Dedifferentiated amniotic fluid mesenchymal stem cell (primary cell): ENCODE measurements around the gene PHACTR2.
"Not testable (repeated sequence)": the region's sequence is repeated elsewhere in the genome, so short reads cannot be mapped to it uniquely, and the experiment has no call there.

Experiments
- DNase-seq: peaks from one replicate; pipeline ENCODE4 v3.0.0-alpha.2; 2016; ENCODE audit errors: extremely low spot score

The PHACTR2 gene

GRCh38 chr6:143807103-143807772 is 129.5 kb downstream of the PHACTR2 start:
- DNase-seq = no peak

- no peak for DNase-seq
Measured at GRCh38 chr6:143810745-143811144, 133.0 kb downstream of the PHACTR2 start.

GRCh38 chr6:143811501-143812157 is 133.9 kb downstream of the PHACTR2 start:
- DNase-seq = no peak

DNA sequence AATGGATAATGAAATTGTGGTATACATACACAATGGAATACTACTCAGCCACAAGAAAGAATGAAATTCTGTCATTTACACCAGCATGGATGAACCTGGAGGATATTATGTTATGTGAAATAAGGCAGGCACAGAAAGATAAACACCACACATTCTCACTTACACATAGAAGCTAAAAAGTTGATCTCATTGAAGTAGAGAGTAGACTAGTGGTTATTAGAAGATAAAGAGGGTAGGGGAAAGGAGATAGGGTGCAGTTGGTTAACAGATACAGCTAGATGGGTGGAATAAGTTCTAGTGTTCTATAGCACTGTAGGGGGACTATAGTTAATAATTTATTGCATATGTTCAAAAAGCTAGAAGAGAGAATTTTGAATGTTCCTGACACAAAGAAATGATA is 139.9 kb downstream of the PHACTR2 start:
- DNase-seq = no peak

GRCh38 chr6:143821359-143821758 is 143.6 kb downstream of the PHACTR2 start:
- no peak for DNase-seq

DNA sequence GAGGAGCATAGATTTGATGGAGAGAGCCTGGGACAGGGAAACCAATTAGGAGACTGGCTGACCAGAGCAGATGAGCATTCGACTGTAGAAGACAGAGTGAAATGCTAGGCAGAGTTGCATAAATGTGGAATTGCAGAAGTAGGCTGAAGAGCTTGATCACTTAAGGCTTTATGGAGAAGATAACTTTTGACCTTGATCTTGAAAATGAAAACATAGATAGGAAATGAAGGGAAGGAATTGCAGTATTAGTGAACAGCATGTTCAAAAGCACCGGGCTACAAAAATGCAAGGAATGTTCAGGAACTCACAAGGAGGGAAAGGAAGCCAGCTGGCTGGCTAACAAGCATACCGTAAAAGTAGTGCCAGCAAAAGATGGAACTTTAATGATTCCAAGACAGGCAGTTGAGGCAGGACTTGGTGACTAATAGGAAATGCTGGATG is 144.8 kb downstream of the PHACTR2 start:
- DNase-seq = no peak

DNA sequence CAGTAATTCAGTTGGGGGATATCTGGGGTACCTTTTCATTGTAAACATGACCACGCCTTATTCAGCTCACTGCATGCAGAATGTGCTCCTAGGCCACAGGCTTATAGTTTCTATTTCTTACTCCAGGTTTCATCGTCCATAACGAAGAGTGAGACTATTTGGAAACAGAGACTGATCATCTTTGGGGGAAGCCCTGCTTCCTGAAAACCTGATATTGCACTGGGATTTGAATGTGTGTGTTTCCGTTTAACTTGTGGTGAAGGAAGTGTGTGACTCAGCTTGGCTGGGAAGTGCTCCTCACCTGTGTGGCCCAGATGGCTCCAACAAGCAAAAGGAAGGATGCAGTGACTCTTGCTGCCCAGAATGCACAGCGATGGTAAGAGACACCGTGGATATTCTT is 145.8 kb downstream of the PHACTR2 start:
- DNase-seq = no peak

DNA sequence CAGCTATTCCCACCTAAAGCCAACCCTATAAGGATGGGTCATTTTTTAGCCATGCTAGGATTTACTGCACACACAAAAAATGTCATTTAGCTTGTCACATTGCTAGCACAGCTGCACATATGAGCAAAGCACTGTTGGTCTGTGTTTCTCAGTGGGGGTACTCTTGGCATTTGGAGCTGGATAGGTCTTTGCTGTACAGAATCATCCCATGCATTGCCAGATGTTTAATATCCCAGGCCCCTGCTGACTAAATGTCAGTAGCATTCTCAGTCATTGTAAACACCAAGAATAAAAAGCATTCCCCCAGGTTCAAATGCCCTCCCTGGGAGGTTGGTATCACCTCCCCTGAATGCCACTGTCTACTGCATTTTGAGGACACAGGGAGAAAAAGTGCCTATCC is 150.8 kb downstream of the PHACTR2 start:
- no peak for DNase-seq

DNA sequence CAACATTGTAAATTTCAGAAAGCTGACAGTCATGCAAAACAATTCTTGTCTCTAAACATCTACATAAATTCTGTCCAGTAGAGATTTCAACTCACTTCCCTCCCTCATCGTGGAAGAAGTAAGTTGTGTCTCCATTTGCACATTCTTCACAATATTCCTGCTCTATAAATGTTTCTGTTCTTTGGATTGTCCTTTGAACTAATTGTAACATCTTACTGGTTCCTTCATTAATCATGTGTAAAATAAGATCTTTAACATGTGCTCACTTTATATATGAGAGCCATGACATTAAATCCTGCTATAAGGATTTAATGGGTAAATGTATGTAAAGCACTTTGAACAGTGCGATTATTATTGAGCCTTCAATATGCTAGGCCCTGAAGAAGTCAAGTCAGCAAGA is 158.4 kb downstream of the PHACTR2 start:
- DNase-seq = no peak

- no peak for DNase-seq
Measured at GRCh38 chr6:143838395-143838794, 160.6 kb downstream of the PHACTR2 start.

DNA sequence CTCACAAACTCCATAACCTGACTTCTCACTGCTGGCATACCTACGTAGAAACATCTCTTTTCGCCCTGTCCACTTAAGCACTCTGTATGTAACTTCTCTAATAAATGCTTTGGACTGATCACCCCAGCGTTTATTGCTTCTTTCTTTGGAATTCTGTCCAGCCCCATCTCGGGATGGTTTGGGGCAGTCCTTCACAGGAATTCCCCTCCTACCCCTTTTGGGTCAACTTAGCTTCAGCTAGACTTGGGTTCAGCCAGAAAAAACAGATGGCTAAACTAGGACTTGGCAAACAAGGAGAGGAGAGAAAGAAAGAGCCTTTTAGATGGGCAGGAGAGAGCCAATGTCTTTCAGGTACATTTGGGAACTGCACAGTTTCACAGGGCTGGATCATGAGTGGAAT is 161.4 kb downstream of the PHACTR2 start:
- no peak for DNase-seq

GRCh38 chr6:143840595-143841265 is 163.0 kb downstream of the PHACTR2 start:
- DNase-seq = no peak

- DNase-seq = peak; percentile 59
Measured at GRCh38 chr6:143842461-143842901, 164.7 kb downstream of the PHACTR2 start.

DNA sequence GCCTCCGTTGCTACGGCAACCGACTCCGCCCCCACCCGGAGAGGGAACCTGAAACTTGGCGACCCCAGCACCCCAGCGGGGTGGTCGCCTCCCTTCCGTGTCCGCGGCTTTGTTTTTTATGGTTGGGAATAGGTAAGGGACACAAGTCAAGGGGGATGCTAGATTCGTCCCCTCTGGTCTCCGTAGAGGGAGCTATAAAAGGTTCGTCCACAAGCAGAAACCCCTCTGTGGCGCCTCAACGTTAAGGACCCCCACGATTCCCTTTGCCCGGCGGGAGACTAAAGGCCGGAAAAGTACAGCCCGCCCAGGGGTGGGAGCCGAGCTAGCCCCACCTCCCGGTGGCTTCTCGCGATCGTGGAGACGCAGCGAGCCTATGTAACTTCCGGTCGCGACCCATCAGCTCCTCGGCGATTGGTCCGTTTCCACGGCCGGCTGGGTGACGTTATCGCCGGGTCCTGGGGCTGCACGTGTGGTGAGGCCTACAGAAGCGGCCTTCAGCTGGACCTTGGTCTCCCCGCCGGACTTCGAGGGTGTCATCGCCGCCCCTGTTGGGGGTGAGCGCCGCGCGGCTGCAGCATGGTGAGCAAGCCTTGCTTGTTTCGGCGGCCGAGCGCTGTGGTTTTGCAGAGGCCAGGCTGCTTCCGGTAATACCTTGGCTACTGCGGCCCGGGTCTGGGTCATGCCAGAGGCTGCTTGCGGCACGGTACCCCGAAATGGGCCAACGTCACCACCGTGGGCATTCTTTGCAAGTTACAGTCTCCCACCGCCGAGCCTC is 165.3 kb downstream of the PHACTR2 start, which contains the start of gene LTV1:
LTV1 (plus strand) TSS at position 437 of the 775 bp plus-strand sequence; CDS start at position 577, 140 bp downstream.
- peak; percentile 97 for DNase-seq

GRCh38 chr6:143843677-143843999 is 165.9 kb downstream of the PHACTR2 start:
- no peak for DNase-seq

DNA sequence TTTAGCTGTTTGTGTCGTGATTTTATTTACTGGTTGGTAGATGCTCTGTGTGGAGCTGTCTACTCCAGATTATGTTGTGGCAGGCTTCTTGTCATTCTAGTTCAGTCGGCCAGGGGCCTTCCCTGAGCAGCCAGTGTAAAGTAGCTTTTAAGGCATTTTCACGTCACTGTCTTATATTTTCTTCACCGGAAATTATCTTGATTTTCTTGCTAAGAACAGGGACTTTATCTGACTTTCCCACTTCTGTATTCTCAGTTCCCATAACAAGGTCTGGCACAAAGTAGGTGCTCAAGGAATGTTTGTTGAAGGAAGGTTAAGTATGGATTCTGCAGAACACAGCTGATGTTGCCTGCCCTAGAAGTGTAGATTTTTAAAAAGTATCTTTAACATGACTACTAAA is 166.2 kb downstream of the PHACTR2 start:
- no peak for DNase-seq

DNA sequence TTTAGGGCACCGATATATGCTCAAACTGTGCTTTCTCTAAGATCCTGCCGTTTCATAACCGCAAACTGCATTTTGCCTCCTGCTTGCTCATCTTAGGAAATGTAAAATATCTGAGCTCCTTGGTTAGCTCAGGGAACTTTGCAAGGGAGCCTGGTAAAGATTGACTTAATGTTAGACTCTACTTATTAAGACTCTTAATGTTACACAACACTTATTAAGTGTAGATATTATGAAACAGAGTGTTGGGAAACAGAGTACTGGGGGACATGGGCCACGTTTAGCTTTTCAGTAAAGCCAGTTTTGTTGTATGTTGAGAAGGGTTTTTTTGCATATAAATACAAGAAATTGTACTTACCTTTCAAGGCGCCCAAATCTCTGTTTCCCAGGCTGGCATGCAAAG is 167.3 kb downstream of the PHACTR2 start:
- DNase-seq = no peak

DNA sequence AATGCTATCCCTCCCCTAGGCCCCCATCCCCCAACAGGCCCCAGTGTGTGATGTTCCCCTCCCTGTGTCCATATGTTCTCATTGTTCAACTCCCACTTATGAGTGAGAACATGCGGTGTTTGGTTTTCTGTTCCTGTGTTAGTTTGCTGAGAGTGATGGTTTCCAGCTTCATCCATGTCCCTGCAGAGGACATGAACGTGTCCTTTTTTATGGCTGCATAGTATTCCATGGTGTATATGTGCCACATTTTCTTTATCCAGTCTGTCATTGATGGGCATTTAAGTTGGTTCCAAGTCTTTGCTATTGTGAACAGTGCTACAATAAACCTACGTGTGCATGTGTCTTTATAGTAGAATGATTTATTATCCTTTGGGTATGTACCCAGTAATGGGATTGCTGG is 173.9 kb downstream of the PHACTR2 start:
- not testable (repeated sequence) for DNase-seq

DNA sequence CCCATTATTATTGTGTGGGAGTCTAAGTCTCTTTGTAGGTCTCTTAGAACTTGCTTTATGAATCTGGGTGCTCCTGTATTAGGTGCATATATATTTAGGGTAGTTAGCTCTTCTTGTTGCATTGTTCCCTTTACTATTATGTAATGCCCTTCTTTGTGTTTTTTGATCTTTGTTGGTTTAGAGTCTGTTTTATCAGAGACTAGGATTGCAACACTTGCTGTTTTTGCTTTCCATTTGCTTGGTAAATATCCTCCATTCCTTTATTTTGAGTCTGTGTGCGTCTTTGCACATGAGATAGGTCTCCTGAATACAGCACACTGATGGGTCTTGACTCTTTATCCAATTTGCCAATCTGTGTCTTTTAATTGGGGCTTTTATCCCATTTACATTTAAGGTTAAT is 177.3 kb downstream of the PHACTR2 start:
- DNase-seq = not testable (repeated sequence)

- not testable (repeated sequence) for DNase-seq
Measured at GRCh38 chr6:143856762-143857161, 179.0 kb downstream of the PHACTR2 start.

DNA sequence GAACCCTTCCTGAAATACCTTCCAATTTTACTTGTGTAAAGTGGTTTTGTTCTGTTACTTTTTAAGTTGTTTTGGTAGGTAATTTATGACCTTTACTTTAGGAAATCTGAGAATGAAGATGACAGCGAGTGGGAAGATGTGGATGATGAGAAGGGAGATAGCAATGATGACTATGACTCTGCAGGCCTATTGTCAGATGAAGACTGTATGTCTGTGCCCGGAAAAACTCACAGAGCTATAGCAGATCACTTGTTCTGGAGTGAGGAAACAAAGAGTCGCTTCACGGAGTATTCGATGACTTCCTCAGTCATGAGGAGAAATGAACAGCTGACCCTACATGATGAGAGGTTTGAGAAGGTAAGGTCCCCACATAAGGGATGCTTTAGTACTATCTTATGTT is 179.9 kb downstream of the PHACTR2 start:
- no peak for DNase-seq
